HG03520 (cell line): ENCODE results near the gene NOS2.

Experiments used
- ATAC-seq: cut with Tn5 transposase; IDR thresholded peaks from one replicate; pipeline ENCODE4 v1.9.1; 2021; ENCODE audit warnings: mild to moderate bottlenecking, moderate library complexity; ENCODE audit not compliant: unreplicated experiment

The NOS2 gene

GRCh38 chr17:27821318-27821717, 21.0 kb upstream of the NOS2 start:
- no peak for ATAC-seq

DNA sequence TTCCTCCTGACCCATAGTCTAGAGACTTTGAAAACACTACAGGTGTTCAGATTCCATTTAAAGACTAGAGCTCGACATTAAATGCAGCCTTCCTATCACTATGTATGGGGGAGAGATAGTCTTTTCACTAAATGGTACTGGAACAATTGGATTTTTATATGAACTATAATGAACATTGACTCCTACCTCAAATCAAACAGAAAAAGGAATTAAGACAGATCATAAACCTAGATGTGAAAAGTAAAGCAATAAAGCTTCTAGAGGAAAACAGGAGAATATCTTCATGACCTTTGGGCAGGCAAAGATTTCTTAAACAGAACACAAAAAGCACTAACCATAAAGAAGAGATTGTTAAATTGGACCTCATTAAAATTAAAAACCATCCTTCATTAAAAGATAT, 18.8 kb upstream of the NOS2 start:
- no peak for ATAC-seq

DNA sequence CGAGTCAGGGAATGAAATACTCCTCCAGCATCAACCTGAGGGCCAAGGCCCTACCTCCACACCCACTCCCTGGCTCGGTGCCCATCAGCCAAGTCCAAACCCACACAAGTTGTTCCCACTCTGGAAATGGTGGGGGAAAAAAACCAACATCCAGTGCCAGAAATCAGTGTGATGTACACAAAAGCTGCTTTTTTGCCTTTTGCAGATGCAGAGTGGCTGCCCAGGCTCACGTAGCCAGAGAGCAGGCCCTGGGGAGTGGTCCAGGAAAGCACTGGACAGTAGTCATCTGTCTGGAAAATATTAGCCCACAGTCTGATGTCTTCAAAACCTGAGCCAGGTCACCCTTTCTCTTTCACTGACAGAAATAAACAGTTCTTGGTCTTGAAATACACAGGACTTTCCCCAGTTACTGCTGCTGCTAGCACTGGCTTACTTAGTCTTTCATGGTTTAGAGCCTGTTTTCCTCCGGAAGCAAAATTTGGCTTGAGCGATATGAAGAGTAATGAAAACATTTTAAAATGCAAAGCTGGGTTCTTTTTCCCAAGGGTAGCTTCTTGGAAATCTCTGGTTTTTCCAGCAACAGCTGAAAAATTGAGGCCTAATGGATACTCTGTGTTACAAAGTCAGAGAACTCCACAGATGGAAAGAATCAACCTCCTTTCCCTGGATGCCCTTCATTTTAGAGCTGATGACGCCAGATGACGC, 18.2 kb upstream of the NOS2 start:
- no peak for ATAC-seq

- no peak for ATAC-seq
Measured at GRCh38 chr17:27817731-27818130, 17.4 kb upstream of the NOS2 start.

DNA sequence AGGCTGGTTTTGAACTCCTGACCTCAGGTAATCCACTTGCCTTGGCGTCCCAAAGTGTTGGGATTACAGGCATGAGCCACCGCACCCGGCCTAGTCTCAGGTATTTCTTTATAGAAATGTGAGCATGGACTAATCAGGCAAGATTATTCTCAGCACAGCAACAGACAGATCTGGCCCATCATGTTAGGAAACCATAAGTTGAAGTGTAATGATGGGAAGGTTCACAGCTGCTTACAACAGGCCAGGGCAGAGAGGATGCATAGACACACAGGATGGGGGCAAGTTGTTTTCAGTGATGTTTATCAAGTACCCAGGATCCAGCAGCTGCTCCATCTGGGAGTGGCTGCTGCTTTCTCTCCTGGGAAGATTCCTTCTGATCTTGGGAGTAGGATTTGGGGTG, 16.6 kb upstream of the NOS2 start:
- ATAC-seq = no peak

DNA sequence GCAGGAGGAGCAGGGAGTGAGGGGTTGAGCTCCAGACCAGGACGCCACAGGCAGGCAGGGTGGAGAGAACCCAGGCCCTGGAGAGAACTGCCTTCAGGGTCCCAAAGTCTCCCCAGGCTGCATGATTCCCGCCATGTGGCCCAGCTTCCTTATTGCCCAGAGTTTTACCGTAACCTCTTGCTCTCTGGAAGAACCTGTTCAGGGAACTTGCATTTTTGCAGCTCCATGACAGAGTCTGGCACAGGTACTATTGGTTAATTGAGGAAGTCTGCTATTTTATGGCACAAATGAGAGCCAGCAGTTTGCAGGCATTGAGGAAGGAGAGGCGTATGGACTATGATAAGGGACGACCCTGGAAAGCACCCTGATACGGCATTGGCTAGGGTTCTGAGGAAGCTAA, 11.6 kb upstream of the NOS2 start:
- no peak for ATAC-seq

GRCh38 chr17:27810902-27811557, 10.7 kb upstream of the NOS2 start:
- no peak for ATAC-seq

- ATAC-seq = peak; percentile 36
Measured at GRCh38 chr17:27810211-27810901, 10.0 kb upstream of the NOS2 start.

- no peak for ATAC-seq
Measured at GRCh38 chr17:27809555-27809954, 9.2 kb upstream of the NOS2 start.

GRCh38 chr17:27808628-27809027, 8.3 kb upstream of the NOS2 start:
- no peak for ATAC-seq

- ATAC-seq = peak; percentile 57
Measured at GRCh38 chr17:27807567-27808470, 7.5 kb upstream of the NOS2 start.

DNA sequence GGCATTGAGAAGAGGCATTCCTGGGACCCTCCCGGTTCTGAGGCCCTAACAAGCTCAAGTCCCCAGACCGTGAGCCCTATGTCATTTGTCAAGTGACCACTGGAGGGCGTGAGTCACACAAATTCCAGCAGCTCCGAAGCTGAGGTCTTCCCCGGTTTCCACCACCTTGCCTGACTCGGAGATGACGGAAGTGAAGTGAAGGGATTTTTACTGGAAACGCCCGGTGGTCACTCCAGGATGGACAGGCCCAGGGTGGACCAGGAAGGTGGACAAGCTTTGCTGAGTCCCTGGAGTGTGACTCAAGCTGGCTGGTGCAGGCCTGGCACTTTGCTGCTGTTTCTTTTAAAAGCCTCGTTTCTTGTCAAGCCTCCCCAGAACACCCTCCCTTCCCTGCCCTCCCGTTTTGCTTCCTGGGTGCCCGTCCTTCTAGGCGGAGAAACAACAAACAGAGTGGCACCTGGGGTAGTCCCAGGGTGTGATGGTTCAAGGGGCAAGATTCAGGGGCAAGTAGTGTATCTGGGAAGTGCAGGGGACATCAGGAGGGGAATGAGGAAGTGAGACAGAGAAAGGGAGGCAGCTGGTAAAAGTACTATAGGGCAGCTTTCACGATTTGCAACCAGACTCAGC, 5.3 kb upstream of the NOS2 start:
- ATAC-seq = peak; percentile 39

DNA sequence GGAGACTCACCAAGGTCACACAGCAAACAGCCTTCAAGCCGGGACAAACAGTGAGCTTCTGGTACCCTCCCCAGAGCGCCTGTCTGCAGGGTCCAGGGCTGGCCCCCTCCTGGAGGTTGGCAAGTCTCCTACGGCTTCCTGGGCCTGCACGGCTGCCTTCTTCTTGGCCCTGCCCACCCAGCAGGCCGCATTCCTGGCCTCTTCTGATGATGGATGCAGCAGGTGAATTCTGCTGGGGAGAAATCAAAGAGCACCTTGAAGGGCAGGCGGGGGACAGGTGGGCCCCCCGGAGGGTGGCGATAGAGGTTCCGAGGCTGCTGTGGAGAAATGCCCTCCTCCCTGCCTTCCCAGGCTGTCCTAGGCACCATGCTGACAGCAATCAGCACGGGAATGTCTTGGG, 3.8 kb upstream of the NOS2 start:
- no peak for ATAC-seq

- ATAC-seq = no peak
Measured at GRCh38 chr17:27802962-27803680, 2.8 kb upstream of the NOS2 start.

DNA sequence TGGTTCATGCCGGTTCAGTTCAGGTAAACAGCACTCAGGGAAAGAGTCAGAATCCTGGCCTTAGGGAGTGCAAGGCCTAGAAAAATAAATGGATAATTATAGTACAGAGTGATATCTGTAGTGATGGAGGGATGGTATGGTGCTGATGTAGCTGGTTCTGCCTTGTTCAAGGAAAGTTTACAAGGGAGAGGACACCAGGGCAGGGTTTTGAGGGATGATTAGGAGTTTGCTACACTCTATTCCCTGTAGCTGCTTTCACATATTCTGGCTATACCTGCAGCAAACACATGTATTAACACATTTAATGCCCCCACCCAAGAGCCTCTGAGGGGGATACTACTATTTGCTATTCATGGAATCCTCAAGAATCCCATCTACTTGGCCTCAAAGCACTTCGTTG, 1.7 kb upstream of the NOS2 start:
- ATAC-seq = no peak

- ATAC-seq = no peak
Measured at GRCh38 chr17:27798376-27798775, 2.0 kb downstream of the NOS2 start.

GRCh38 chr17:27797390-27798091, 2.8 kb downstream of the NOS2 start:
- no peak for ATAC-seq

GRCh38 chr17:27793906-27794569, 6.3 kb downstream of the NOS2 start:
- ATAC-seq = no peak
